ENCODE data around the gene MXRA7.
"Not testable (repeated sequence)": the region's sequence is repeated elsewhere in the genome, so short reads cannot be mapped to it uniquely, and the experiment has no call there.

Gene MXRA7

GRCh38 chr17:76716146-76716838 lies 5.5 kb upstream of the MXRA7 start:
- DNase-seq (ENCODE audit: low read depth in 1 of 2, low spot score in 1 of 2), result no peak

GRCh38 chr17:76715496-76715830 lies 4.7 kb upstream of the MXRA7 start:
- no peak for DNase-seq (ENCODE audit: low read depth in 1 of 2, low spot score in 1 of 2)

GRCh38 chr17:76714822-76715495 lies 4.2 kb upstream of the MXRA7 start:
- DNase-seq (ENCODE audit: low read depth in 1 of 2, low spot score in 1 of 2), result peak; percentile 57 to 63

- no peak for DNase-seq (ENCODE audit: low read depth in 1 of 2, low spot score in 1 of 2)
Measured at GRCh38 chr17:76714336-76714735, 3.6 kb upstream of the MXRA7 start.

GRCh38 chr17:76713765-76714164 lies 3.0 kb upstream of the MXRA7 start:
- DNase-seq (ENCODE audit: low read depth in 1 of 2, low spot score in 1 of 2), result no peak

- not testable (repeated sequence) for DNase-seq (ENCODE audit: low read depth in 1 of 2, low spot score in 1 of 2)
Measured at GRCh38 chr17:76712321-76712720, 1.6 kb upstream of the MXRA7 start.

GRCh38 chr17:76709951-76710862 lies 558 bp downstream of the MXRA7 start:
- DNase-seq (ENCODE audit: low read depth in 1 of 2, low spot score in 1 of 2), result not testable (repeated sequence)

GRCh38 chr17:76709077-76709950 lies 1.5 kb downstream of the MXRA7 start:
- no peak for DNase-seq (ENCODE audit: low read depth in 1 of 2, low spot score in 1 of 2)

- DNase-seq (ENCODE audit: low read depth in 1 of 2, low spot score in 1 of 2), result no peak
Measured at GRCh38 chr17:76707985-76708807, 2.6 kb downstream of the MXRA7 start.

GRCh38 chr17:76706817-76707216 lies 3.9 kb downstream of the MXRA7 start:
- DNase-seq (ENCODE audit: low read depth in 1 of 2, low spot score in 1 of 2), result no peak

GRCh38 chr17:76704805-76705204 lies 6.0 kb downstream of the MXRA7 start:
- no peak for DNase-seq (ENCODE audit: low read depth in 1 of 2, low spot score in 1 of 2)

- DNase-seq (ENCODE audit: low read depth in 1 of 2, low spot score in 1 of 2), result no peak
Measured at GRCh38 chr17:76702941-76703637, 7.7 kb downstream of the MXRA7 start.

- DNase-seq (ENCODE audit: low read depth in 1 of 2, low spot score in 1 of 2), result no peak
Measured at GRCh38 chr17:76702076-76702475, 8.7 kb downstream of the MXRA7 start.

- DNase-seq (ENCODE audit: low read depth in 1 of 2, low spot score in 1 of 2), result no peak
Measured at GRCh38 chr17:76701471-76701967, 9.2 kb downstream of the MXRA7 start.

- DNase-seq (ENCODE audit: low read depth in 1 of 2, low spot score in 1 of 2), result no peak
Measured at GRCh38 chr17:76700617-76701470, 9.9 kb downstream of the MXRA7 start.

GRCh38 chr17:76700270-76700616 lies 10.5 kb downstream of the MXRA7 start:
- no peak for DNase-seq (ENCODE audit: low read depth in 1 of 2, low spot score in 1 of 2)

GRCh38 chr17:76698466-76698977 lies 12.2 kb downstream of the MXRA7 start:
- not testable (repeated sequence) for DNase-seq (ENCODE audit: low read depth in 1 of 2, low spot score in 1 of 2)
